KMS-11 (cell line): ENCODE data around the gene SMARCAL1.

Experiments
- H2AFZ ChIP-seq: fragments of 200-600 bp; sonication (generic); 2 replicates; pipeline ENCODE4 v1.6.1; 2016; ENCODE audit warnings: antibody characterized with exemption, mixed run types, low read depth
- H3K27ac ChIP-seq: fragments of 200-600 bp; sonication (generic); 2 replicates; pipeline ENCODE4 v1.6.1; 2016; ENCODE audit warnings: mild to moderate bottlenecking, mixed run types
- H3K27me3 ChIP-seq: fragments of 200-600 bp; sonication (generic); 2 replicates; pipeline ENCODE4 v1.6.1; 2017; ENCODE audit warnings: mild to moderate bottlenecking, low read depth, mixed run types, moderate library complexity; ENCODE audit not compliant: insufficient read depth
- H3K36me3 ChIP-seq: fragments of 200-600 bp; sonication (generic); 2 replicates; pipeline ENCODE4 v1.6.1; 2017; ENCODE audit warnings: mild to moderate bottlenecking, mixed run types; ENCODE audit not compliant: insufficient read depth
- H3K4me1 ChIP-seq: fragments of 200-600 bp; sonication (generic); 2 replicates; pipeline ENCODE4 v1.6.1; 2016; ENCODE audit warnings: mild to moderate bottlenecking, low read depth, mixed run types; ENCODE audit not compliant: poor library complexity, severe bottlenecking
- H3K4me2 ChIP-seq: fragments of 200-600 bp; sonication (generic); 2 replicates; pipeline ENCODE4 v1.7.0; 2016; ENCODE audit warnings: mild to moderate bottlenecking, mixed run types
- H3K4me3 ChIP-seq: fragments of 200-600 bp; sonication (generic); IDR thresholded peaks from 2 replicates; pipeline ENCODE4 v1.6.1; 2017; ENCODE audit warnings: low read depth, low read length, mixed read lengths; ENCODE audit not compliant: insufficient read depth
- H3K79me2 ChIP-seq: fragments of 200-600 bp; sonication (generic); 2 replicates; pipeline ENCODE4 v1.6.1; 2016; ENCODE audit warnings: low read depth, mixed run types; ENCODE audit not compliant: insufficient read depth
- H3K9ac ChIP-seq: fragments of 200-600 bp; sonication (generic); 2 replicates; pipeline ENCODE4 v1.6.1; 2016; ENCODE audit warnings: mild to moderate bottlenecking, mixed run types
- H4K20me1 ChIP-seq: fragments of 200-600 bp; sonication (generic); 2 replicates; pipeline ENCODE4 v1.6.1; 2016; ENCODE audit warnings: mild to moderate bottlenecking, mixed run types; ENCODE audit not compliant: insufficient read depth
- TF ChIP-seq, protein P1 (sequence below): fragments of 200-600 bp; sonication (generic); conservative IDR thresholded peaks from 2 replicates; pipeline ENCODE4 v1.6.1; 2017; ENCODE audit warnings: low read depth, mild to moderate bottlenecking, antibody characterized with exemption, low read length, moderate library complexity, mixed read lengths

The SMARCAL1 gene

DNA sequence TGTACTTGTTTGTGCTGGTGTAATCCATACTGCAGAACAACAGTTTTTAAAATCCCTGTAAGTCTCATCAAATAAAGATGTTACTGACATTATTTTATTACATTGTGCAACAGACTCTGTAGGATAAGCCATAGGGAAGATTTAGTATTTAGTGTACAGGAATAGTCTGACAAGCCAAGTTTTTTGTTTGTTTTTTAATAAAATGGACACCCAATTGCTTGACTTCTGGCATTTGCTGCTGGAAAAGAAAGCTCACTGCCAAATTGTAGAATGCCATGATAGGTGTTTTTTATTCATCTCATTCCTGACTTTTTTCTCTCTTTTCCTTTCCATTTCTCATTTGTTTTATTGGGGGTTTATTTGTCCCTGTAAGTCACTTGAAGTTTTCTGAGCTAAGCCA lies 38.1 kb downstream of the SMARCAL1 start:
- Histone ChIP-seq H3K4me1 (no peaks in the 10 kb centered on the region), H3K79me2 (no peaks in the 10 kb centered on the region), H4K20me1 (no peaks in the 10 kb centered on the region), H3K9ac (no peak overlapping the region), H3K4me3 (no peak overlapping the region), H2AFZ (no peak overlapping the region), H3K27ac (no peak overlapping the region), H3K4me2 (no peak overlapping the region), H3K36me3 (peaks cover 3% of the 10 kb centered on the region; the same call in 1 of the 2 replicates), H3K27me3 (no peaks in the 10 kb centered on the region)
- TF ChIP-seq, protein P1, sequence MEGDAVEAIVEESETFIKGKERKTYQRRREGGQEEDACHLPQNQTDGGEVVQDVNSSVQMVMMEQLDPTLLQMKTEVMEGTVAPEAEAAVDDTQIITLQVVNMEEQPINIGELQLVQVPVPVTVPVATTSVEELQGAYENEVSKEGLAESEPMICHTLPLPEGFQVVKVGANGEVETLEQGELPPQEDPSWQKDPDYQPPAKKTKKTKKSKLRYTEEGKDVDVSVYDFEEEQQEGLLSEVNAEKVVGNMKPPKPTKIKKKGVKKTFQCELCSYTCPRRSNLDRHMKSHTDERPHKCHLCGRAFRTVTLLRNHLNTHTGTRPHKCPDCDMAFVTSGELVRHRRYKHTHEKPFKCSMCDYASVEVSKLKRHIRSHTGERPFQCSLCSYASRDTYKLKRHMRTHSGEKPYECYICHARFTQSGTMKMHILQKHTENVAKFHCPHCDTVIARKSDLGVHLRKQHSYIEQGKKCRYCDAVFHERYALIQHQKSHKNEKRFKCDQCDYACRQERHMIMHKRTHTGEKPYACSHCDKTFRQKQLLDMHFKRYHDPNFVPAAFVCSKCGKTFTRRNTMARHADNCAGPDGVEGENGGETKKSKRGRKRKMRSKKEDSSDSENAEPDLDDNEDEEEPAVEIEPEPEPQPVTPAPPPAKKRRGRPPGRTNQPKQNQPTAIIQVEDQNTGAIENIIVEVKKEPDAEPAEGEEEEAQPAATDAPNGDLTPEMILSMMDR = no peak

DNA sequence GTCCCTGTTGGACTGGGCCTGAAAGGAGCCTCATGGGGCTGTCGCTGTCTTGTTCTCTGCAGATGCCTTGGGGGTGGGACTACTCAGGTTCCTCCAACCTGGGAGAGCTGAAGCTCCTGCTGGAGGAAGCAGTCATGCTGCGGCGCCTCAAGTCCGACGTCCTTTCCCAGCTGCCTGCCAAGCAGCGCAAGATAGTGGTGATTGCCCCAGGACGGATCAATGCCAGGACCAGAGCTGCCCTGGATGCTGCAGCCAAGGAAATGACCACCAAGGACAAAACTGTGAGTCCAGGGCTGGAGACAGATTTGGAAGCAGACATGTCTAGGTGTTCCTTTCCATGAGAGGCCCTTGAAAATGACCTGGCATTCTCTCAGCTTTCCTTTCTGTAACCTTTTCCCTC lies 38.5 kb downstream of the SMARCAL1 start:
- Histone ChIP-seq H3K27me3 (no peaks in the 10 kb centered on the region), H3K79me2 (no peaks in the 10 kb centered on the region), H3K36me3 (peaks cover 3% of the 10 kb centered on the region; the same call in 1 of the 2 replicates), H3K27ac (no peak overlapping the region), H3K4me2 (no peak overlapping the region), H2AFZ (no peak overlapping the region), H3K9ac (no peak overlapping the region), H4K20me1 (no peaks in the 10 kb centered on the region), H3K4me1 (no peaks in the 10 kb centered on the region), H3K4me3 (no peak overlapping the region)
- TF ChIP-seq, protein P1 = no peak

DNA sequence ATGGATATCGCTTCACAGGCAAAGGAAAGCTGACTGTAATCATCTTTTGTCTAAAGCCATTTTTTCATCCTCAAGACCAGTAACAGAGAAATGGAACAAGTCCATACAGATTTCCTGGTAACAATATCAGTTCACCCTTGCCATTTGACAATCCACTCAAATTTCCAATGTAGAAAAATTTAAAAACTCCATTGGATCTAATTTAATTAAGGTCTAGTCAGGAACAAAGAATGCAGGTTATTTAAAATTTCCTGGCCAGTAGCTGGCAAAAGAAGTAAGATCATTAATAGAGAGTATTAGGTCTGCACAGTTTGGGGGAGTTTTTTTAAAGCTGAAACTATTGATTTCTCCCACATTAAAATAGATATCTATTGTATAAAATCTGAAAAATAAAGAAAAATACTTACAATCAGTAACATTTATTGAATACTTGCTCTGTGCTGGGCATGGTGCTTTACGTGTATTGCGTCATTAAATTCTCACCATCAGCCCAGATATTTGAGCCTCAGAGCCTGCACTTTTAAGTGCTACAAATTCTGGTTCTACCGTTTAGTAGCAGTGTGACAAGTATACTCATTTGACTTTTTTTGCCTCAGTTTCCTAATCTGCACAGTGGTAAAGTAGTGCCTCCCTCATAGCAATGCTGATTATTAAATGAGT lies 41.8 kb downstream of the SMARCAL1 start:
- Histone ChIP-seq H3K79me2 (no peaks in the 10 kb centered on the region), H3K4me3 (no peak overlapping the region), H4K20me1 (no peaks in the 10 kb centered on the region), H2AFZ (no peak overlapping the region), H3K27me3 (no peaks in the 10 kb centered on the region), H3K36me3 (peaks cover 3% of the 10 kb centered on the region; the same call in 1 of the 2 replicates), H3K27ac (no peak overlapping the region), H3K4me2 (no peak overlapping the region), H3K9ac (no peak overlapping the region), H3K4me1 (no peaks in the 10 kb centered on the region)
- TF ChIP-seq, protein P1 = no peak

DNA sequence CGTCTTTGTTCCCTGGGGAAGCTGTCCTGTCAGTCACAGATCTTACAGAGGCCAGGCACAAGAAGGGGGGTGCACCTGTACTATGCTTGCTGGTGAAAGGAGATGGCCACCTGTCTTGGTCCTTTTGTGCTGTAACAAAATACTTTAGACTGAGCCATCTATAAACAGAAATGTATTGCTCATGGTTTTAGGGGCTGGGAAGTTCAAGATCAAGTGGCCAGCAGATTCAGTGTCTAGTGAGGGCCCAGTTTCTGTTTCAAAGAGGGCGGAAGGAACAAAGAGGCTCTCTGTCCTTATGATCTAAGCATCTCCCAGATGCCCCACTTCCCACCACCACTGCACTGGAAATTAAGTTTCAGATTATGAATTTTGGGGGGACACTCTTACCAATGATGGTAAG lies 50.9 kb downstream of the SMARCAL1 start:
- TF ChIP-seq, protein P1 = no peak
- Histone ChIP-seq H3K4me3 (no peak overlapping the region), H3K79me2 (no peaks in the 10 kb centered on the region), H3K4me2 (no peak overlapping the region), H3K27ac (no peak overlapping the region), H3K36me3 (no peaks in the 10 kb centered on the region), H3K4me1 (peaks cover 3% of the 10 kb centered on the region), H3K27me3 (no peaks in the 10 kb centered on the region), H3K9ac (no peak overlapping the region), H4K20me1 (no peaks in the 10 kb centered on the region), H2AFZ (no peak overlapping the region)
